ENCODE data around the gene TMEM120A. TPM values are rescaled to one million over a fixed set of nuclear protein-coding genes. Genes with fewer than 3 reads are reported as not detected.
A peak's percentile ranks its signal among the peaks of the same experiment; 100 is the strongest.
"Not testable (repeated sequence)": the region's sequence is repeated elsewhere in the genome, so short reads cannot be mapped to it uniquely, and the experiment has no call there.

TMEM120A gene
- total RNA-seq, 1 donor from 2014 or later = 43.9 TPM

- Histone ChIP-seq H3K27me3 (no peaks in the 10 kb centered on the region), H3K4me1 (peaks cover 14% of the 10 kb centered on the region), H3K36me3 (peaks cover 6% of the 10 kb centered on the region), H3K27ac (no peak overlapping the region), H3K4me3 (no peak overlapping the region), H3K9me3 (no peaks in the 10 kb centered on the region)
- no peak for TF ChIP-seq CTCF (IDR thresholded peaks at IDR 0.05)
- DNase-seq (no peak), ATAC-seq (no peak)
- intact Hi-C loops (cut with DNase I) = loop anchor here (5.0 kb wide), 1 partner anchor 155 kb away; no protein-coding TSS in a partner anchor
Observed at GRCh38 chr7:76022026-76022780, 27.8 kb upstream of the TMEM120A start.

GRCh38 chr7:76020031-76020714 lies 25.8 kb upstream of the TMEM120A start:
- DNase-seq (peak; percentile 82), ATAC-seq (peak; percentile 90)
- intact Hi-C loops (cut with DNase I) = loop anchor here (5.0 kb wide), 1 partner anchor 153 kb away; no protein-coding TSS in a partner anchor
- TF ChIP-seq CTCF (IDR thresholded peaks at IDR 0.05) = peak; percentile 95
- H3K36me3 ChIP-seq = peaks cover 6% of the 10 kb centered on the region
- peaks cover 14% of the 10 kb centered on the region for H3K4me1 ChIP-seq
- H3K27ac ChIP-seq = no peak overlapping the region
- H3K4me3 ChIP-seq = no peak overlapping the region
- H3K9me3 ChIP-seq = no peaks in the 10 kb centered on the region
- no peaks in the 10 kb centered on the region for H3K27me3 ChIP-seq

GRCh38 chr7:76018520-76018919 lies 24.1 kb upstream of the TMEM120A start:
- H3K4me3 ChIP-seq; H3K9me3 ChIP-seq; H3K36me3 ChIP-seq; H3K27me3 ChIP-seq; DNase-seq; intact Hi-C loops (cut with DNase I); H3K27ac ChIP-seq; ATAC-seq: not testable (repeated sequence)
- H3K4me1 ChIP-seq = peaks cover 14% of the 10 kb centered on the region

GRCh38 chr7:76016191-76016947 lies 22.0 kb upstream of the TMEM120A start:
- peaks cover 4% of the 10 kb centered on the region for H3K4me1 ChIP-seq
- H3K27ac ChIP-seq = no peak overlapping the region
- intact Hi-C loops (cut with DNase I) = no loop called here
- ATAC-seq = no peak
- TF ChIP-seq CTCF (IDR thresholded peaks at IDR 0.05) = no peak
- no peaks in the 10 kb centered on the region for H3K9me3 ChIP-seq
- no peak overlapping the region for H3K4me3 ChIP-seq
- DNase-seq = no peak
- peaks cover 4% of the 10 kb centered on the region for H3K36me3 ChIP-seq
- H3K27me3 ChIP-seq = no peaks in the 10 kb centered on the region

GRCh38 chr7:76011442-76011861 lies 17.1 kb upstream of the TMEM120A start:
- Histone ChIP-seq H3K4me1 (peaks cover 28% of the 10 kb centered on the region), H3K27me3 (no peaks in the 10 kb centered on the region), H3K4me3 (no peak overlapping the region), H3K27ac (peak overlapping the region; percentile 53), H3K9me3 (no peaks in the 10 kb centered on the region), H3K36me3 (peaks cover 4% of the 10 kb centered on the region)
- intact Hi-C loops (cut with DNase I) = no loop called here
- ATAC-seq (peak; percentile 74), DNase-seq (no peak)
- no peak for TF ChIP-seq CTCF (IDR thresholded peaks at IDR 0.05)

All from upper lobe of right lung (tissue), 1 donor.